B cell (primary cell): Measurements from ENCODE around the gene ORMDL3. TPM values are rescaled to one million over a fixed set of nuclear protein-coding genes. Genes with fewer than 3 reads are reported as not detected.

Source experiments
- ATAC-seq: fragments of 200-7000 bp; cut with Tn5 transposase; one replicate; pipeline ENCODE4 v1.10.0; 2021; ENCODE audit warnings: low read depth, mild to moderate bottlenecking, moderate number of reproducible peaks, moderate library complexity
- CTCF ChIA-PET: fragments of 350-600 bp; sonication (Branson Sonifier 250); formaldehyde crosslinking; loops from one replicate; lab custom pipeline; 2021; ENCODE audit warnings: antibody characterized with exemption, inconsistent platforms; lab: Charles Lee
- POLR2A ChIA-PET: fragments of 350-600 bp; sonication (Branson Sonifier 250); formaldehyde crosslinking; loops from one replicate; lab custom pipeline; 2021; ENCODE audit warnings: antibody characterized with exemption; lab: Charles Lee
- DNase-seq: peaks from one replicate; pipeline ENCODE4 v3.0.0; 2013
- H2AFZ ChIP-seq: 2 replicates; pipeline ENCODE4 v1.6.1; 2012; ENCODE audit warnings: mild to moderate bottlenecking, low read depth, low read length; ENCODE audit not compliant: insufficient read depth, poor library complexity, severe bottlenecking
- H3K27ac ChIP-seq, 2 donors: 1 replicate in 1 of 2; 2 replicates in 1 of 2; pipeline ENCODE4 v1.5.1; 2012 to 2013; ENCODE audit warnings: low read length in 2 of 2, mild to moderate bottlenecking in 2 of 2, moderate library complexity in 1 of 2
- H3K27me3 ChIP-seq, 4 experiments: fragments of 200-600 bp in 1 of 4; sonication (generic) in 1 of 4; replicated peaks in 1 of 4; 1 replicate in 2 of 4; 2 replicates in 2 of 4; pipeline versions ENCODE4 v1.6.1 to v1.7.0; 2013 to 2016; ENCODE audit warnings: low read length in 3 of 4, mild to moderate bottlenecking in 2 of 4, mixed read lengths in 1 of 4, moderate library complexity in 1 of 4; ENCODE audit not compliant: insufficient read depth in 4 of 4, control insufficient read depth in 3 of 4; ENCODE audit errors: control extremely low read depth in 1 of 4
- H3K36me3 ChIP-seq, 2 experiments: replicated peaks in 1 of 2; 1 replicate in 1 of 2; 2 replicates in 1 of 2; pipeline versions ENCODE4 v1.6.1 to v1.7.1; 2013; ENCODE audit warnings: low read length in 1 of 2; ENCODE audit not compliant: insufficient read depth in 2 of 2, control insufficient read depth in 1 of 2; ENCODE audit errors: control extremely low read depth in 1 of 2, extremely low read depth in 1 of 2
- H3K4me1 ChIP-seq, 2 donors: fragments of 200-600 bp in 1 of 2; sonication (generic) in 1 of 2; 1 replicate in 1 of 2; 2 replicates in 1 of 2; pipeline versions ENCODE4 v1.5.1 to v1.6.1; 2013 to 2017; ENCODE audit warnings: low read length in 2 of 2; ENCODE audit not compliant: control insufficient read depth in 2 of 2, insufficient read depth in 2 of 2
- H3K4me2 ChIP-seq: replicated peaks from 2 replicates; pipeline ENCODE3; 2012; ENCODE audit warnings: mild to moderate bottlenecking, low read depth, low read length; ENCODE audit not compliant: poor library complexity, severe bottlenecking
- H3K4me3 ChIP-seq, 5 experiments: fragments of 200-600 bp in 1 of 5; sonication (generic) in 1 of 5; 1 replicate in 3 of 5; 2 replicates in 2 of 5; pipeline versions ENCODE4 v1.5.1 to v1.7.0; 2011 to 2016; ENCODE audit warnings: low read length in 4 of 5, mild to moderate bottlenecking in 4 of 5, low read depth in 2 of 5, control low read depth in 1 of 5, moderate library complexity in 1 of 5; ENCODE audit not compliant: insufficient read depth in 1 of 5; ENCODE audit errors: control extremely low read depth in 1 of 5, extremely low read depth in 1 of 5
- H3K79me2 ChIP-seq: fragments of 200-600 bp; sonication (generic); one replicate; pipeline ENCODE4 v1.6.0; 2016; ENCODE audit warnings: low read length; ENCODE audit not compliant: control insufficient read depth, insufficient read depth
- H3K9ac ChIP-seq: fragments of 200-600 bp; sonication (generic); 2 replicates; pipeline ENCODE4 v1.6.1; 2017; ENCODE audit warnings: mild to moderate bottlenecking, low read length, moderate library complexity
- H3K9me3 ChIP-seq, 3 donors: one replicate each; pipeline versions ENCODE4 v1.6.1 to v1.7.1; 2013; ENCODE audit warnings: low read length in 2 of 3; ENCODE audit not compliant: control insufficient read depth in 2 of 3, insufficient read depth in 1 of 3; ENCODE audit errors: control extremely low read depth in 1 of 3
- H4K20me1 ChIP-seq: 2 replicates; pipeline ENCODE4 v1.6.0; 2012; ENCODE audit warnings: mild to moderate bottlenecking, low read length; ENCODE audit not compliant: insufficient read depth, control insufficient read depth, poor library complexity, severe bottlenecking
- H3K27ac Mint-ChIP-seq: one replicate; pipeline ENCODE4 v1.8.0; 2021; ENCODE audit warnings: mixed read lengths
- H3K27me3 Mint-ChIP-seq: one replicate; pipeline ENCODE4 v1.8.0; 2021; ENCODE audit warnings: mixed read lengths
- H3K4me1 Mint-ChIP-seq: one replicate; pipeline ENCODE4 v1.8.0; 2021; ENCODE audit warnings: mixed read lengths
- H3K4me3 Mint-ChIP-seq: one replicate; pipeline ENCODE4 v1.8.0; 2021; ENCODE audit warnings: mixed read lengths
- H3K9me3 Mint-ChIP-seq: one replicate; pipeline ENCODE4 v1.8.0; 2022; ENCODE audit warnings: mixed read lengths; ENCODE audit not compliant: insufficient read depth
- EZH2 ChIP-seq: IDR thresholded peaks from 2 replicates; pipeline ENCODE4 v1.6.1; 2012; ENCODE audit warnings: borderline replicate concordance, low read depth, mild to moderate bottlenecking, moderate library complexity, low read length; ENCODE audit not compliant: insufficient read depth, poor library complexity, severe bottlenecking
- WGBS: methylation state at CpG from one replicate; pipeline ENCODE4 v1.1.5; 2013; ENCODE audit warnings: missing lambda C conversion rate; ENCODE audit not compliant: insufficient coverage; 5-methylcytosine and 5-hydroxymethylcytosine counted together
- intact Hi-C: fragments of 100-400 bp; cut with micrococcal nuclease; formaldehyde crosslinking; loops from one replicate; pipeline ENCODE4 v1.10.0; 2022
- polyA plus RNA-seq: library from polyadenylated mRNA; depleted of rRNA; stranded (reverse); fragments of >200 nt; gene quantifications from 2 replicates; pipeline ENCODE4 v1.2.3, GENCODE V29; 2012
- total RNA-seq, 2 donors: library from RNA; stranded (reverse); fragments of 120-200 nt in 1 of 2; gene quantifications; 1 replicate in 1 of 2; 2 replicates in 1 of 2; pipeline versions ENCODE4 v1.2.3 to v1.2.4, GENCODE V29; 2013 to 2022
- TF ChIP-seq, protein P1 (sequence below): fragments of 200-600 bp; IDR thresholded peaks from one replicate; pipeline ENCODE4 v1.8.0; 2022; ENCODE audit warnings: antibody characterized with exemption, mild to moderate bottlenecking

Gene ORMDL3
- total and polyA plus RNA-seq, 2 donors (not counting 1 experiment from before 2014, with no cell fraction given): 51.8 to 90.6 TPM

- H4K20me1 ChIP-seq: peaks cover 51% of the 10 kb centered on the region
- peak; percentile 46 for DNase-seq
- peaks cover 36 to 37% of the 10 kb centered on the region in 2 donors for H3K4me1 ChIP-seq
- H3K27me3 ChIP-seq: no peaks in the 10 kb centered on the region
- ChIA-PET POLR2A (interaction anchor here (0.7 kb wide), 1 partner anchor 239 kb away, joined by 3 read pairs; the partner anchor contains the start of gene PGAP3), CTCF (interaction anchor here (1.2 to 1.9 kb wide), 3 partner anchors 8 to 54 kb away, joined by 3 to 7 read pairs (median 5); partner anchors contain the start of gene GSDMB)
- no peak for TF ChIP-seq EZH2
- TF ChIP-seq, protein P1, sequence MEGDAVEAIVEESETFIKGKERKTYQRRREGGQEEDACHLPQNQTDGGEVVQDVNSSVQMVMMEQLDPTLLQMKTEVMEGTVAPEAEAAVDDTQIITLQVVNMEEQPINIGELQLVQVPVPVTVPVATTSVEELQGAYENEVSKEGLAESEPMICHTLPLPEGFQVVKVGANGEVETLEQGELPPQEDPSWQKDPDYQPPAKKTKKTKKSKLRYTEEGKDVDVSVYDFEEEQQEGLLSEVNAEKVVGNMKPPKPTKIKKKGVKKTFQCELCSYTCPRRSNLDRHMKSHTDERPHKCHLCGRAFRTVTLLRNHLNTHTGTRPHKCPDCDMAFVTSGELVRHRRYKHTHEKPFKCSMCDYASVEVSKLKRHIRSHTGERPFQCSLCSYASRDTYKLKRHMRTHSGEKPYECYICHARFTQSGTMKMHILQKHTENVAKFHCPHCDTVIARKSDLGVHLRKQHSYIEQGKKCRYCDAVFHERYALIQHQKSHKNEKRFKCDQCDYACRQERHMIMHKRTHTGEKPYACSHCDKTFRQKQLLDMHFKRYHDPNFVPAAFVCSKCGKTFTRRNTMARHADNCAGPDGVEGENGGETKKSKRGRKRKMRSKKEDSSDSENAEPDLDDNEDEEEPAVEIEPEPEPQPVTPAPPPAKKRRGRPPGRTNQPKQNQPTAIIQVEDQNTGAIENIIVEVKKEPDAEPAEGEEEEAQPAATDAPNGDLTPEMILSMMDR: no peak
- Mint-ChIP-seq H3K4me3 (peak overlapping the region; percentile 92), H3K4me1 (peaks cover 40% of the 10 kb centered on the region), H3K27me3 (no peaks in the 10 kb centered on the region), H3K9me3 (no peaks in the 10 kb centered on the region), H3K27ac (peak overlapping the region; percentile 87)
- peaks cover 59% of the 10 kb centered on the region for H3K79me2 ChIP-seq
- peak overlapping the region; percentile 85 for H2AFZ ChIP-seq
- peak; percentile 18 for ATAC-seq
- peak overlapping the region; percentile 52 to 93 (median 79) for H3K4me3 ChIP-seq
- WGBS: 3% methylated on average over 15 of the region's 15 CpGs
- no peaks in the 10 kb centered on the region for H3K9me3 ChIP-seq
- H3K27ac ChIP-seq: peak overlapping the region; percentile 46 to 73
- H3K9ac ChIP-seq: peak overlapping the region; percentile 81
- H3K4me2 ChIP-seq: peak overlapping the region; percentile 89
- intact Hi-C loops: loop anchor here (1.0 to 10.0 kb wide), 8 partner anchors 27 to 474 kb away; partner anchors contain the start of genes MED1, MED24, MIEN1 and PSMD3
- H3K36me3 ChIP-seq: peaks cover 0 to 27% of the 10 kb centered on the region in 2 experiments
These were observed 757 bp downstream of the ORMDL3 start for GRCh38 chr17:39926588-39927100.

DNA sequence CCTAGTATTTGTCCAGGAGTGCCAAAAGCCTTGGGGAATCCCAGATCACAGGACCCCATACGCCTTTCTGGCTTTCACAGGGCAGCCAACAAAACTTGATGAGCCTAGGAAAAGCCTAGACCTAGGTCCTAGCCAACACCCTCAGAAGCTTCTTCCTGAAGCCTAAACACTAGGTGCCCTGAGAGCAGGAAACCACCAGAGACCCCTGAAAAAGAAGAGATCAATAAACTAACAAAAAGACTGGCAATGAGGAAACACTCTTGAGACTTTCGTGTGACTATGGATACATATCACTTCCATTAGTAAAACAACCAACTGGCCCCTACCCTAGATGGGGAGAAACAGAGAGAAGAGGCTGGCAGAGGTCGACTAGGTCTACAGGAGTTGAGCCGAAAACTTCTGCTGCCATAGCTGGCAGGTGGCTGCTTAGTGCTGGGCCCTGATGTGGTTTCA, 1.2 kb downstream of the ORMDL3 start:
- intact Hi-C loops: loop anchor here (2.0 to 10.0 kb wide), 4 partner anchors 53 to 474 kb away; partner anchors contain the start of gene MED1
- POLR2A ChIA-PET: no interaction called here
- Histone ChIP-seq H2AFZ (no peak overlapping the region), H3K4me1 (peaks cover 41 to 42% of the 10 kb centered on the region in 2 donors), H3K4me2 (peak overlapping the region; percentile 89), H3K79me2 (peaks cover 59% of the 10 kb centered on the region), H3K36me3 (peaks cover 0 to 31% of the 10 kb centered on the region in 2 experiments), H3K9me3 (no peaks in the 10 kb centered on the region), H3K27me3 (no peaks in the 10 kb centered on the region), H3K4me3 (peak overlapping the region; percentile 52 to 93 (median 79)), H3K9ac (peak overlapping the region; percentile 81), H3K27ac (peak overlapping the region in 1 of 2 donors; percentile 73), H4K20me1 (peaks cover 51% of the 10 kb centered on the region)
- no peaks in the 10 kb centered on the region for H3K27me3 Mint-ChIP-seq
- no peak for ATAC-seq
- CTCF ChIA-PET: interaction anchor here (1.2 to 1.9 kb wide), 3 partner anchors 8 to 54 kb away, joined by 3 to 7 read pairs (median 5); partner anchors contain the start of gene GSDMB
- WGBS: 20% methylated on average over 3 of the region's 4 CpGs
- peak overlapping the region; percentile 92 for H3K4me3 Mint-ChIP-seq
- H3K4me1 Mint-ChIP-seq: peaks cover 45% of the 10 kb centered on the region
- TF ChIP-seq, protein P1: no peak
- no peak for TF ChIP-seq EZH2
- H3K9me3 Mint-ChIP-seq: no peaks in the 10 kb centered on the region
- no peak for DNase-seq
- peak overlapping the region; percentile 87 for H3K27ac Mint-ChIP-seq
